Endothelial cell of umbilical vein (primary cell): ENCODE results near the gene GPR17. TPM values are rescaled to one million over a fixed set of nuclear protein-coding genes. Genes with fewer than 3 reads are reported as not detected.

Experiments
- BruUV-seq: library from RNA; stranded (reverse); fragments of 400-500 nt; replicated peaks from 2 replicates; lab custom pipeline; 2021; lab: Mats Ljungman, UMichigan
- CTCF ChIA-PET: fragments of 300-600, 350-600 bp; sonication (Branson Sonifier 250); formaldehyde crosslinking; loops from one replicate; lab custom pipeline; 2021; ENCODE audit warnings: antibody characterized with exemption, inconsistent platforms; lab: Charles Lee
- POLR2A ChIA-PET: fragments of 300-600, 350-600 bp; sonication (Branson Sonifier 250); formaldehyde crosslinking; loops from one replicate; lab custom pipeline; 2021; ENCODE audit warnings: antibody characterized with exemption, inconsistent platforms; lab: Charles Lee
- DNase-seq: peaks from one replicate; pipeline ENCODE4 v3.0.0-alpha.2; 2011; ENCODE audit warnings: low read depth, low spot score
- FAIRE-seq: peaks from 2 replicates; lab custom pipeline; 2011; peaks lifted over from hg19 to GRCh38; lab: Jason Lieb, UNC
- H2AFZ ChIP-seq: 2 replicates; pipeline ENCODE4 v1.6.0; 2012; ENCODE audit warnings: low read depth, low read length, control low read depth, inconsistent platforms
- H3K27ac ChIP-seq: 2 replicates; pipeline ENCODE4 v1.5.1; 2011; ENCODE audit warnings: low read depth, mild to moderate bottlenecking, control low read depth, low read length, moderate library complexity; ENCODE audit not compliant: insufficient read depth
- H3K27me3 ChIP-seq, 2 experiments: 2 replicates each; pipeline versions ENCODE4 v1.6.0 to v1.6.1; 2011; ENCODE audit warnings: low read length in 2 of 2, mixed read lengths in 1 of 2; ENCODE audit not compliant: control insufficient read depth in 2 of 2, insufficient read depth in 2 of 2
- H3K36me3 ChIP-seq, 2 experiments: 2 replicates in 1 of 2; 3 replicates in 1 of 2; pipeline ENCODE4 v1.5.1; 2011; ENCODE audit warnings: low read length in 2 of 2, mild to moderate bottlenecking in 1 of 2, moderate library complexity in 1 of 2; ENCODE audit not compliant: control insufficient read depth in 2 of 2, insufficient read depth in 2 of 2; ENCODE audit errors: extremely low read depth in 1 of 2
- H3K4me1 ChIP-seq: 3 replicates; pipeline ENCODE4 v1.5.1; 2011; ENCODE audit warnings: mild to moderate bottlenecking, low read length; ENCODE audit not compliant: control insufficient read depth, insufficient read depth; ENCODE audit errors: extremely low read depth
- H3K4me2 ChIP-seq: 2 replicates; pipeline ENCODE4 v1.6.1; 2011; ENCODE audit warnings: low read length, control low read depth, mixed read lengths; ENCODE audit not compliant: insufficient read depth
- H3K4me3 ChIP-seq, 3 experiments: fragments of 200-600 bp in 1 of 3; sonication (generic), shearing (Covaris generic) in 1 of 3; replicated peaks in 1 of 3; 2 replicates each; pipeline ENCODE4 v1.5.1; 2011 to 2016; ENCODE audit warnings: control low read depth in 3 of 3, low read length in 3 of 3, mild to moderate bottlenecking in 2 of 3, inconsistent platforms in 1 of 3, low read depth in 1 of 3, moderate library complexity in 1 of 3; ENCODE audit not compliant: insufficient read depth in 1 of 3
- H3K79me2 ChIP-seq: 2 replicates; pipeline ENCODE4 v1.6.0; 2012; ENCODE audit warnings: low read length, inconsistent platforms; ENCODE audit not compliant: control insufficient read depth, insufficient read depth
- H3K9ac ChIP-seq: replicated peaks from 2 replicates; pipeline ENCODE3; 2011; ENCODE audit warnings: low read length, control low read depth; ENCODE audit not compliant: insufficient read depth; ENCODE audit errors: extremely low read depth
- H3K9me1 ChIP-seq: replicated peaks from 3 replicates; pipeline ENCODE4 v1.6.0; 2011; ENCODE audit warnings: mild to moderate bottlenecking, low read length; ENCODE audit not compliant: control insufficient read depth, insufficient read depth; ENCODE audit errors: extremely low read depth
- H3K9me3 ChIP-seq: replicated peaks from 2 replicates; pipeline ENCODE4 v1.5.1; 2012; ENCODE audit warnings: low read length, inconsistent platforms; ENCODE audit not compliant: control insufficient read depth, insufficient read depth
- H4K20me1 ChIP-seq: replicated peaks from 2 replicates; pipeline ENCODE3; 2011; ENCODE audit warnings: mild to moderate bottlenecking, low read length; ENCODE audit not compliant: control insufficient read depth, insufficient read depth; ENCODE audit errors: extremely low read depth
- EZH2 ChIP-seq: IDR thresholded peaks from 2 replicates; pipeline ENCODE4 v1.6.1; 2012; ENCODE audit warnings: borderline replicate concordance, low read depth, mild to moderate bottlenecking, moderate library complexity, low read length, inconsistent platforms; ENCODE audit not compliant: severe bottlenecking
- FOS ChIP-seq: IDR thresholded peaks from 2 replicates; pipeline ENCODE4 v1.6.1; 2011; ENCODE audit warnings: mild to moderate bottlenecking, low read length, moderate library complexity, borderline replicate concordance; ENCODE audit not compliant: insufficient read depth
- GATA2 ChIP-seq: IDR thresholded peaks from 2 replicates; pipeline ENCODE4 v1.7.0; 2011; ENCODE audit warnings: low read depth, mild to moderate bottlenecking, moderate library complexity, mixed read lengths, low read length; ENCODE audit not compliant: insufficient read length, insufficient read depth
- JUN ChIP-seq: IDR thresholded peaks from 2 replicates; pipeline ENCODE4 v1.6.1; 2011; ENCODE audit warnings: borderline replicate concordance, low read depth; ENCODE audit not compliant: insufficient read length, insufficient read depth
- POLR2A ChIP-seq: IDR thresholded peaks from 2 replicates; pipeline ENCODE4 v1.6.1; 2012; ENCODE audit warnings: low read depth, mild to moderate bottlenecking, control low read depth, low read length
- POLR2AphosphoS5 ChIP-seq: IDR thresholded peaks from 2 replicates; pipeline ENCODE4 v1.6.1; 2012; ENCODE audit warnings: low read depth, mild to moderate bottlenecking, control low read depth, low read length, moderate library complexity; ENCODE audit not compliant: insufficient read depth
- dilution Hi-C: fragments of 300-500 bp; cut with MboI; formaldehyde crosslinking; loops from one replicate; pipeline ENCODE4 v1.15.0; 2019; ENCODE audit warnings: low sequenced_read_pairs; ENCODE audit not compliant: extremely low pct_ligation_motif_present
- intact Hi-C: fragments of 100-400 bp; cut with micrococcal nuclease; formaldehyde crosslinking; loops from one replicate; pipeline ENCODE4 v1.10.0; 2022
- polyA plus RNA-seq, 4 experiments: library from polyadenylated mRNA; depleted of rRNA in 3 of 4; stranded (reverse) in 3 of 4; unstranded in 1 of 4; fragments of >200 nt; gene quantifications; 2 replicates each; pipeline versions ENCODE4 v1.2.1 to v1.2.3, GENCODE V29; 2011 to 2012; ENCODE audit warnings: missing spikeins in 1 of 4
- total RNA-seq: library from RNA; stranded (reverse); gene quantifications from 2 replicates; pipeline ENCODE4 v1.2.3, GENCODE V29; 2021
- TF ChIP-seq, protein P1 (sequence below), 2 donors: IDR thresholded peaks; 1 replicate in 1 of 2; 2 replicates in 1 of 2; pipeline ENCODE4 v1.5.1; 2011; ENCODE audit warnings: low read length in 2 of 2, mild to moderate bottlenecking in 2 of 2, moderate library complexity in 2 of 2, control low read depth in 1 of 2, inconsistent platforms in 1 of 2, low read depth in 1 of 2; ENCODE audit not compliant: insufficient read depth in 1 of 2; ENCODE audit errors: extremely low read depth in 1 of 2
- TF ChIP-seq, protein P2 (sequence below): IDR thresholded peaks from 2 replicates; pipeline ENCODE4 v1.6.1; 2011; ENCODE audit not compliant: insufficient read depth, insufficient read length

Gene GPR17
- total and polyA plus RNA-seq, 2 donors (not counting 3 experiments of a cell fraction or from before 2014, with no cell fraction given), result 0.10 TPM; not detected in 1

DNA sequence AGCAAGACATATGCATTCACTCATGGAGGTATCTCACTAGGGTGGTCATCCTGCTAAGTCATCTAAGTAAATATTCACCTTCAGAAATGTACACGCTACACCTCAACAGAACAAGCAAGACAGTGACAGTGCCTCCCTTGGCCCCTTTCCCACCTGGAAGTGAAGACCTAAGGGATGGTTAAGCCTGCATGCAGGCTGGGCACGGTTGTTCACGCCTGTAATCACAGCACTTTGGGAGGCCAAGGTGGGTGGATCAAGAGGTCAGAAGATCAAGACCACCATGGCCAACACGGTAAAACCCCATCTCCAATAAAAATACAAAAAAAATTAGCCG lies 25.0 kb downstream of the GPR17 start:
- Histone ChIP-seq H3K4me1 (peaks cover 18% of the 10 kb centered on the region), H4K20me1 (no peaks in the 10 kb centered on the region), H3K9me3 (no peaks in the 10 kb centered on the region), H3K27ac (no peak overlapping the region), H3K4me2 (no peak overlapping the region), H3K27me3 (no peaks in the 10 kb centered on the region), H3K79me2 (no peaks in the 10 kb centered on the region), H2AFZ (no peak overlapping the region), H3K36me3 (no peaks in the 10 kb centered on the region), H3K9ac (no peak overlapping the region), H3K4me3 (no peak overlapping the region), H3K9me1 (no peaks in the 10 kb centered on the region)
- dilution Hi-C loops (no loop called here), intact Hi-C loops (no loop called here)
- DNase-seq (no peak), FAIRE-seq (no peak)
- no TSS peak for BruUV-seq
- ChIA-PET CTCF (interaction anchor here (2.3 kb wide), 1 partner anchor 80 kb away, joined by 8 read pairs; no protein-coding TSS in a partner anchor), POLR2A (no interaction called here)
- TF ChIP-seq, protein P1, sequence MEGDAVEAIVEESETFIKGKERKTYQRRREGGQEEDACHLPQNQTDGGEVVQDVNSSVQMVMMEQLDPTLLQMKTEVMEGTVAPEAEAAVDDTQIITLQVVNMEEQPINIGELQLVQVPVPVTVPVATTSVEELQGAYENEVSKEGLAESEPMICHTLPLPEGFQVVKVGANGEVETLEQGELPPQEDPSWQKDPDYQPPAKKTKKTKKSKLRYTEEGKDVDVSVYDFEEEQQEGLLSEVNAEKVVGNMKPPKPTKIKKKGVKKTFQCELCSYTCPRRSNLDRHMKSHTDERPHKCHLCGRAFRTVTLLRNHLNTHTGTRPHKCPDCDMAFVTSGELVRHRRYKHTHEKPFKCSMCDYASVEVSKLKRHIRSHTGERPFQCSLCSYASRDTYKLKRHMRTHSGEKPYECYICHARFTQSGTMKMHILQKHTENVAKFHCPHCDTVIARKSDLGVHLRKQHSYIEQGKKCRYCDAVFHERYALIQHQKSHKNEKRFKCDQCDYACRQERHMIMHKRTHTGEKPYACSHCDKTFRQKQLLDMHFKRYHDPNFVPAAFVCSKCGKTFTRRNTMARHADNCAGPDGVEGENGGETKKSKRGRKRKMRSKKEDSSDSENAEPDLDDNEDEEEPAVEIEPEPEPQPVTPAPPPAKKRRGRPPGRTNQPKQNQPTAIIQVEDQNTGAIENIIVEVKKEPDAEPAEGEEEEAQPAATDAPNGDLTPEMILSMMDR (IDR thresholded peaks at IDR 0.05; ENCODE audit: extremely low read depth in 1 of 2, insufficient read depth in 1 of 2, low read depth in 1 of 2, low read length in 2 of 2), result no peak
- TF ChIP-seq GATA2, result no peak
- no peak for TF ChIP-seq POLR2AphosphoS5
- no peak for TF ChIP-seq POLR2A
- TF ChIP-seq EZH2, result no peak
- no peak for TF ChIP-seq JUN
- TF ChIP-seq, protein P2, sequence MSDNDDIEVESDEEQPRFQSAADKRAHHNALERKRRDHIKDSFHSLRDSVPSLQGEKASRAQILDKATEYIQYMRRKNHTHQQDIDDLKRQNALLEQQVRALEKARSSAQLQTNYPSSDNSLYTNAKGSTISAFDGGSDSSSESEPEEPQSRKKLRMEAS, result no peak
- TF ChIP-seq FOS, result no peak
